Ishikawa (cell line): ENCODE data around the gene KCNC3.

ENCODE experiments used
- CEBPB ChIP-seq: IDR thresholded peaks from 2 replicates; pipeline ENCODE4 v1.6.1; 2012
- CREB1 ChIP-seq: IDR thresholded peaks from 2 replicates; pipeline ENCODE4 v1.6.1; 2012; ENCODE audit warnings: low read depth
- EGR1 ChIP-seq: IDR thresholded peaks from 2 replicates; pipeline ENCODE4 v1.6.1; 2012
- EP300 ChIP-seq: IDR thresholded peaks from 2 replicates; pipeline ENCODE4 v1.6.1; 2012; ENCODE audit warnings: borderline replicate concordance
- FOXM1 ChIP-seq: IDR thresholded peaks from 2 replicates; pipeline ENCODE4 v1.6.1; 2012; ENCODE audit warnings: low read depth, borderline replicate concordance
- NFIC ChIP-seq: IDR thresholded peaks from 2 replicates; pipeline ENCODE4 v1.6.1; 2012
- RAD21 ChIP-seq: IDR thresholded peaks from 2 replicates; pipeline ENCODE4 v1.6.1; 2012; ENCODE audit warnings: low read depth
- TAF1 ChIP-seq: IDR thresholded peaks from 2 replicates; pipeline ENCODE4 v1.6.1; 2012; ENCODE audit warnings: low read depth, mild to moderate bottlenecking
- TCF12 ChIP-seq: IDR thresholded peaks from 2 replicates; pipeline ENCODE4 v1.6.1; 2012; ENCODE audit warnings: low read depth
- TEAD4 ChIP-seq: IDR thresholded peaks from 2 replicates; pipeline ENCODE4 v1.6.1; 2012
- USF1 ChIP-seq: IDR thresholded peaks from 2 replicates; pipeline ENCODE4 v1.6.1; 2012
- YY1 ChIP-seq: IDR thresholded peaks from 2 replicates; pipeline ENCODE4 v1.6.1; 2012; ENCODE audit warnings: low read depth
- ZBTB7A ChIP-seq: IDR thresholded peaks from 2 replicates; pipeline ENCODE4 v1.6.1; 2012; ENCODE audit warnings: low read depth
- TF ChIP-seq, protein P1 (sequence below): IDR thresholded peaks from 2 replicates; pipeline ENCODE4 v1.6.1; 2012
- TF ChIP-seq, protein P2 (sequence below): IDR thresholded peaks from 2 replicates; pipeline ENCODE4 v1.6.1; 2012; ENCODE audit warnings: low read depth, mild to moderate bottlenecking

KCNC3 gene

GRCh38 chr19:50275577-50276368 is 53.4 kb downstream of the KCNC3 start:
- TF ChIP-seq EP300 (no peak), ZBTB7A (no peak), RAD21 (no peak), EGR1 (no peak), USF1 (no peak), TAF1 (no peak), YY1 (no peak), TEAD4 (peak; percentile 64), CREB1 (no peak), CEBPB (0 out of 2 replicates have a peak, but pooled peaks have one; percentile 4), TCF12 (no peak; the same call in 1 of the 2 replicates), NFIC (peak; percentile 42; the same call in 1 of the 2 replicates), FOXM1 (no peak)
- TF ChIP-seq, protein P1, sequence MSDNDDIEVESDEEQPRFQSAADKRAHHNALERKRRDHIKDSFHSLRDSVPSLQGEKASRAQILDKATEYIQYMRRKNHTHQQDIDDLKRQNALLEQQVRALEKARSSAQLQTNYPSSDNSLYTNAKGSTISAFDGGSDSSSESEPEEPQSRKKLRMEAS = no peak
- TF ChIP-seq, protein P2, sequence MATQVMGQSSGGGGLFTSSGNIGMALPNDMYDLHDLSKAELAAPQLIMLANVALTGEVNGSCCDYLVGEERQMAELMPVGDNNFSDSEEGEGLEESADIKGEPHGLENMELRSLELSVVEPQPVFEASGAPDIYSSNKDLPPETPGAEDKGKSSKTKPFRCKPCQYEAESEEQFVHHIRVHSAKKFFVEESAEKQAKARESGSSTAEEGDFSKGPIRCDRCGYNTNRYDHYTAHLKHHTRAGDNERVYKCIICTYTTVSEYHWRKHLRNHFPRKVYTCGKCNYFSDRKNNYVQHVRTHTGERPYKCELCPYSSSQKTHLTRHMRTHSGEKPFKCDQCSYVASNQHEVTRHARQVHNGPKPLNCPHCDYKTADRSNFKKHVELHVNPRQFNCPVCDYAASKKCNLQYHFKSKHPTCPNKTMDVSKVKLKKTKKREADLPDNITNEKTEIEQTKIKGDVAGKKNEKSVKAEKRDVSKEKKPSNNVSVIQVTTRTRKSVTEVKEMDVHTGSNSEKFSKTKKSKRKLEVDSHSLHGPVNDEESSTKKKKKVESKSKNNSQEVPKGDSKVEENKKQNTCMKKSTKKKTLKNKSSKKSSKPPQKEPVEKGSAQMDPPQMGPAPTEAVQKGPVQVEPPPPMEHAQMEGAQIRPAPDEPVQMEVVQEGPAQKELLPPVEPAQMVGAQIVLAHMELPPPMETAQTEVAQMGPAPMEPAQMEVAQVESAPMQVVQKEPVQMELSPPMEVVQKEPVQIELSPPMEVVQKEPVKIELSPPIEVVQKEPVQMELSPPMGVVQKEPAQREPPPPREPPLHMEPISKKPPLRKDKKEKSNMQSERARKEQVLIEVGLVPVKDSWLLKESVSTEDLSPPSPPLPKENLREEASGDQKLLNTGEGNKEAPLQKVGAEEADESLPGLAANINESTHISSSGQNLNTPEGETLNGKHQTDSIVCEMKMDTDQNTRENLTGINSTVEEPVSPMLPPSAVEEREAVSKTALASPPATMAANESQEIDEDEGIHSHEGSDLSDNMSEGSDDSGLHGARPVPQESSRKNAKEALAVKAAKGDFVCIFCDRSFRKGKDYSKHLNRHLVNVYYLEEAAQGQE = no peak

- no peak for TF ChIP-seq RAD21
- 0 out of 2 replicates have a peak, but pooled peaks have one; percentile 25 for TF ChIP-seq USF1
Observed at GRCh38 chr19:50273821-50274220, 55.4 kb downstream of the KCNC3 start.

DNA sequence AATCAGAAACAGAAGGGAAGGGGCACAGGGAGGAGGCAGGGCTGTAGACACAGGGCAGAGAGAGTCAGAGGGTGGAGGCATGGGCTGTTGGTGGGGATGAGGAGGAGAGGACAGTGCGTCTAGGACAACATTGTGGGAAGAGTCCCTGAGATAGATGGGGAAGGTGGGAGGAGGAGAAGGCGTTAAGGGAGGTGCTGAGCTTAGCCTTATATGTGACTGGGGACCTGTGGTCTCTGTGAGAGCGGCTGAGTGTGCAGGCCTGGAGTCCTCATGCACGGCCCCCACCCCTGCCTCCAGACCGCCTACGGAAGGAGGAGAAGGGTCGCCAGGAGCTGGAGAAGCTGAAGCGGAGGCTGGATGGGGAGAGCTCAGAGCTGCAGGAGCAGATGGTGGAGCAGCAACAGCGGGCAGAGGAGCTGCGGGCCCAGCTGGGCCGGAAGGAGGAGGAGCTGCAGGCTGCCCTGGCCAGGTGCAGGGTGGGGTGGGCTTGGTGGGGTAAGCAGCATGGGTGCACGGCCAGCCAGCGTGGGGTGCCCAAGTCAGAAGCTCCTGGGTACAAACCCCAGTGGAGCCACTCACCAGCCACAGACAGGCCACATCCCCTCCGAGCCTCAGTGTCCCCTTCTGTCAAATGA is 56.8 kb downstream of the KCNC3 start:
- TF ChIP-seq TAF1 = no peak
- no peak for TF ChIP-seq CREB1
- no peak for TF ChIP-seq NFIC
- TF ChIP-seq EP300 = no peak
- TF ChIP-seq CEBPB = no peak
- no peak for TF ChIP-seq ZBTB7A
- no peak for TF ChIP-seq RAD21
- TF ChIP-seq, protein P2 = no peak
- no peak for TF ChIP-seq USF1
- TF ChIP-seq YY1 = no peak
- TF ChIP-seq TEAD4 = no peak
- no peak for TF ChIP-seq EGR1
- TF ChIP-seq FOXM1 = no peak
- no peak for TF ChIP-seq TCF12
- TF ChIP-seq, protein P1 = no peak

DNA sequence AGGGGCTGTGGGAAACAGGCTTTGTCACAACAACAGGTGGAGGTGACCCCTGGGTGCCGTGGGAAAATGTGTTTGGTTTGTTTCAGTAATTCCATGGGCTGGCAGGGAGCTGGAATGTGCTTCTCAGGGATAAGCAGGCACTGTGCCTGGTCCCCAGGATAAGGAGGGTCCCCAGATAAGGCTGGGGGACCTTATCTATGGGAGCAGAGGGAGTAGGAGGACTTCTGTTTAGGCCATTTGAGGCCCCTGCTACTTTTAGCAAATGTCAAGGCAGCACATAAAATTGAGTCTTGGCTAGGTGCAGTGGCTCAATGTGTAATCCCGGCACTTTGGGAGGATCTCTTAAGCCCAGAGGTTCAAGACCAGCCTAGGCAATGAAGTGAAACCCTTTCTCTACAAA is 59.5 kb downstream of the KCNC3 start:
- TF ChIP-seq TCF12 = no peak
- no peak for TF ChIP-seq NFIC
- no peak for TF ChIP-seq CEBPB
- TF ChIP-seq, protein P1 = no peak
- no peak for TF ChIP-seq CREB1
- no peak for TF ChIP-seq YY1
- no peak for TF ChIP-seq USF1
- TF ChIP-seq ZBTB7A = no peak
- no peak for TF ChIP-seq RAD21
- TF ChIP-seq TEAD4 = no peak
- TF ChIP-seq, protein P2 = no peak
- TF ChIP-seq TAF1 = no peak
- no peak for TF ChIP-seq EP300
- TF ChIP-seq FOXM1 = no peak
- no peak for TF ChIP-seq EGR1
